CD14-positive monocyte (primary cell): ENCODE data around the gene FOXRED1. TPM values are rescaled to one million over a fixed set of nuclear protein-coding genes. Genes with fewer than 3 reads are reported as not detected.

Experiments used
- DNase-seq, 3 donors: peaks; one replicate each; pipeline ENCODE4 v3.0.0-alpha.2; 2011 to 2022
- H2AFZ ChIP-seq: 2 replicates; pipeline ENCODE4 v1.6.0; 2012; ENCODE audit warnings: mild to moderate bottlenecking, low read depth, low read length, inconsistent platforms; ENCODE audit not compliant: insufficient read depth, poor library complexity, severe bottlenecking
- H3K27ac ChIP-seq, 2 donors: 1 replicate in 1 of 2; 2 replicates in 1 of 2; pipeline ENCODE4 v1.5.1; 2012 to 2013; ENCODE audit warnings: low read length in 2 of 2, control low read depth in 1 of 2, inconsistent platforms in 1 of 2, low read depth in 1 of 2, mild to moderate bottlenecking in 1 of 2
- H3K27me3 ChIP-seq, 2 donors: one replicate each; pipeline versions ENCODE4 v1.6.0 to v1.6.1; 2011 to 2013; ENCODE audit warnings: low read length in 2 of 2; ENCODE audit not compliant: control insufficient read depth in 2 of 2, insufficient read depth in 2 of 2
- H3K36me3 ChIP-seq, 2 donors: replicated peaks in 1 of 2; 1 replicate in 1 of 2; 2 replicates in 1 of 2; pipeline versions ENCODE4 v1.5.1 to v1.6.1; 2012 to 2013; ENCODE audit warnings: low read length in 2 of 2, control low read depth in 1 of 2, inconsistent platforms in 1 of 2, mild to moderate bottlenecking in 1 of 2; ENCODE audit not compliant: insufficient read depth in 2 of 2, control insufficient read depth in 1 of 2
- H3K4me1 ChIP-seq, 2 donors: 1 replicate in 1 of 2; 2 replicates in 1 of 2; pipeline versions ENCODE4 v1.5.1 to v1.6.1; 2012 to 2013; ENCODE audit warnings: low read length in 2 of 2, control low read depth in 1 of 2, inconsistent platforms in 1 of 2, mild to moderate bottlenecking in 1 of 2, moderate library complexity in 1 of 2; ENCODE audit not compliant: insufficient read depth in 2 of 2, control insufficient read depth in 1 of 2
- H3K4me2 ChIP-seq: replicated peaks from 2 replicates; pipeline ENCODE3; 2012; ENCODE audit warnings: low read length, moderate library complexity, mild to moderate bottlenecking; ENCODE audit not compliant: poor library complexity, severe bottlenecking; ENCODE audit errors: extremely low read depth
- H3K4me3 ChIP-seq, 3 experiments: fragments of 200-600 bp in 1 of 3; sonication (generic) in 1 of 3; replicated peaks in 1 of 3; 1 replicate in 2 of 3; 2 replicates in 1 of 3; pipeline ENCODE4 v1.5.1; 2011 to 2013; ENCODE audit warnings: low read length in 3 of 3, mild to moderate bottlenecking in 3 of 3, control low read depth in 2 of 3, low read depth in 2 of 3, inconsistent platforms in 1 of 3, moderate library complexity in 1 of 3
- H3K79me2 ChIP-seq: 2 replicates; pipeline ENCODE4 v1.6.0; 2012; ENCODE audit warnings: mild to moderate bottlenecking, control low read depth, inconsistent platforms, low read length, moderate library complexity; ENCODE audit not compliant: insufficient read depth
- H3K9ac ChIP-seq: 2 replicates; pipeline ENCODE4 v1.6.0; 2017; ENCODE audit warnings: low read length, mild to moderate bottlenecking; ENCODE audit not compliant: insufficient read depth, poor library complexity, severe bottlenecking
- H3K9me3 ChIP-seq, 2 donors: replicated peaks in 1 of 2; 1 replicate in 1 of 2; 2 replicates in 1 of 2; pipeline versions ENCODE4 v1.5.1 to v1.6.1; 2012 to 2013; ENCODE audit warnings: low read length in 2 of 2, control low read depth in 1 of 2; ENCODE audit not compliant: control insufficient read depth in 1 of 2, insufficient read depth in 1 of 2
- H4K20me1 ChIP-seq: 2 replicates; pipeline ENCODE4 v1.6.0; 2012; ENCODE audit warnings: mild to moderate bottlenecking, low read length, control low read depth, moderate library complexity; ENCODE audit not compliant: insufficient read depth
- H3K27ac Mint-ChIP-seq, 7 donors: one replicate each; pipeline ENCODE4 v1.8.0; 2020; ENCODE audit warnings: mild to moderate bottlenecking in 7 of 7, mixed read lengths in 7 of 7, moderate library complexity in 6 of 7, inconsistent platforms in 2 of 7
- H3K27me3 Mint-ChIP-seq, 3 donors: one replicate each; pipeline ENCODE4 v1.8.0; 2021 to 2022; ENCODE audit warnings: low read depth in 3 of 3, mild to moderate bottlenecking in 3 of 3, mixed read lengths in 3 of 3, moderate library complexity in 3 of 3, inconsistent platforms in 1 of 3
- H3K36me3 Mint-ChIP-seq, 2 donors: one replicate each; pipeline ENCODE4 v1.8.0; 2020; ENCODE audit warnings: mixed read lengths in 2 of 2, inconsistent platforms in 1 of 2, mild to moderate bottlenecking in 1 of 2
- H3K4me1 Mint-ChIP-seq: one replicate; pipeline ENCODE4 v1.8.0; 2020; ENCODE audit warnings: mild to moderate bottlenecking, mixed read lengths
- H3K4me3 Mint-ChIP-seq, 2 donors: one replicate each; pipeline ENCODE4 v1.8.0; 2020; ENCODE audit warnings: mild to moderate bottlenecking in 2 of 2, mixed read lengths in 2 of 2, moderate library complexity in 1 of 2
- H3K9me3 Mint-ChIP-seq, 7 donors: one replicate each; pipeline ENCODE4 v1.8.0; 2020 to 2022; ENCODE audit warnings: mixed read lengths in 7 of 7, mild to moderate bottlenecking in 6 of 7, moderate library complexity in 6 of 7, inconsistent platforms in 2 of 7
- CTCF ChIP-seq: fragments of 200-600 bp; IDR thresholded peaks from one replicate; pipeline ENCODE4 v1.8.0; 2022; ENCODE audit warnings: antibody characterized with exemption, mild to moderate bottlenecking
- WGBS: methylation state at CpG from one replicate; pipeline ENCODE4 v1.1.5; 2013; ENCODE audit warnings: missing lambda C conversion rate; ENCODE audit not compliant: insufficient coverage; 5-methylcytosine and 5-hydroxymethylcytosine counted together
- intact Hi-C, 2 donors: fragments of 100-400 bp; cut with micrococcal nuclease; formaldehyde crosslinking; loops; one replicate each; pipeline versions ENCODE4 v1.15.0 to v1.15.1; 2023
- polyA plus RNA-seq, 3 donors: library from polyadenylated mRNA; depleted of rRNA in 1 of 3; unstranded in 2 of 3; stranded (reverse) in 1 of 3; fragments of 300-500 nt in 2 of 3; fragments of >200 nt in 1 of 3; fragmentation: Illumina TruSeq in 2 of 3; gene quantifications; 1 replicate in 2 of 3; 2 replicates in 1 of 3; pipeline ENCODE4 v1.2.3, GENCODE V29; 2012 to 2021
- small RNA-seq: library from RNA; depleted of rRNA; stranded (forward); fragments of <200 nt; gene quantifications from one replicate; pipeline ENCODE3, GENCODE V24; 2012; ENCODE audit warnings: low read depth; ENCODE audit not compliant: insufficient read length

The FOXRED1 gene
- polyA plus RNA-seq, 3 donors, result 15.2 to 18.0 (median 15.4) TPM

- H4K20me1 ChIP-seq, result no peaks in the 10 kb centered on the region
- H3K4me3 ChIP-seq, result no peak overlapping the region
- Mint-ChIP-seq H3K27me3 (no peaks in the 10 kb centered on the region), H3K4me1 (peaks cover 3% of the 10 kb centered on the region), H3K36me3 (peaks cover 47 to 58% of the 10 kb centered on the region in 2 donors), H3K9me3 (no peaks in the 10 kb centered on the region), H3K27ac (peak overlapping the region in 2 of 7 donors; percentile 54 to 55), H3K4me3 (no peak overlapping the region)
- no peak overlapping the region for H3K27ac ChIP-seq
- peaks cover 23 to 56% of the 10 kb centered on the region in 2 donors for H3K36me3 ChIP-seq
- H3K4me2 ChIP-seq, result no peak overlapping the region
- DNase-seq, result no peak
- 89% methylated on average over 15 of the region's 17 CpGs for WGBS
- intact Hi-C loops, result no loop called here
- TF ChIP-seq CTCF, result no peak
- no peaks in the 10 kb centered on the region for H3K27me3 ChIP-seq
- H2AFZ ChIP-seq, result no peak overlapping the region
- H3K79me2 ChIP-seq, result peaks cover 11% of the 10 kb centered on the region
- H3K9me3 ChIP-seq, result no peaks in the 10 kb centered on the region
- no peak overlapping the region for H3K9ac ChIP-seq
- H3K4me1 ChIP-seq, result no peaks in the 10 kb centered on the region
Measured at GRCh38 chr11:126327281-126328000, 58.5 kb downstream of the FOXRED1 start.

Small RNA genes within 50 kb of the gene (small RNA-seq; reads per million reads assigned to genes)
- gene RN7SL351P, result not detected

Other genes starting within 250 kb of the FOXRED1 start
- under 1 TPM in 1 of 3 donors, not detected in 2; 0.01 TPM for gene CDON, start 206.3 kb upstream of the FOXRED1 start, polyA plus RNA-seq
- 10 to 100 TPM in 2 of 3 donors, 1 to 10 TPM in 1; 9.0 to 15.5 (median 10.3) TPM for gene RPUSD4, start 57.5 kb upstream of the FOXRED1 start, polyA plus RNA-seq
- gene FAM118B, start 57.4 kb upstream of the FOXRED1 start, polyA plus RNA-seq, result 10 to 100 TPM; 13.6 to 18.7 (median 16.5) TPM
- 100 to 1,000 TPM in 1 of 3 donors, 10 to 100 TPM in 2; 68.7 to 123 (median 87.6) TPM for gene SRPRA, start 259 bp upstream of the FOXRED1 start, polyA plus RNA-seq
- 10 to 100 TPM in 2 of 3 donors, 1 to 10 TPM in 1; 7.0 to 13.8 (median 11.1) TPM for gene TIRAP, start 13.9 kb downstream of the FOXRED1 start, polyA plus RNA-seq
- 10 to 100 TPM; 26.3 to 30.7 (median 30.4) TPM for gene DCPS, start 34.9 kb downstream of the FOXRED1 start, polyA plus RNA-seq
- gene ST3GAL4, start 86.5 kb downstream of the FOXRED1 start, polyA plus RNA-seq, result 10 to 100 TPM in 2 of 3 donors, 1 to 10 TPM in 1; 7.8 to 14.3 (median 10.1) TPM